ENCODE data around the gene WNK1. TPM values are rescaled to one million over a fixed set of nuclear protein-coding genes. Genes with fewer than 3 reads are reported as not detected.

The WNK1 gene
- polyA plus RNA-seq, 1 donor from 2014 or later = 25.9 TPM

GRCh38 chr12:778615-779014 is 26.2 kb downstream of the WNK1 start:
- Histone ChIP-seq H3K27me3 (ENCODE audit: insufficient read depth, low read depth, low read length) (no peaks in the 10 kb centered on the region), H3K4me3 (ENCODE audit: low read length) (no peak overlapping the region), H3F3A (ENCODE audit: insufficient read depth, low read length, poor library complexity, severe bottlenecking) (no peaks in the 10 kb centered on the region), H3K9me2 (ENCODE audit: insufficient read depth, low read length) (no peaks in the 10 kb centered on the region), H3K4me2 (ENCODE audit: low read length) (no peak overlapping the region), H3K9me3 (ENCODE audit: low read length) (no peaks in the 10 kb centered on the region), H3K79me2 (replicated peaks; ENCODE audit: insufficient read depth, low read length) (peaks cover 84% of the 10 kb centered on the region), H3K9ac (ENCODE audit: low read length) (no peak overlapping the region), H4K20me1 (ENCODE audit: insufficient read depth) (no peaks in the 10 kb centered on the region), H3K36me3 (ENCODE audit: insufficient read depth, low read length) (no peaks in the 10 kb centered on the region), H3K27ac (ENCODE audit: low read length) (no peak overlapping the region), H2AFZ (ENCODE audit: low read depth, low read length) (no peak overlapping the region)
- TF ChIP-seq REST (IDR thresholded peaks at IDR 0.05; ENCODE audit: borderline replicate concordance) = no peak
- no peak for TF ChIP-seq TAF1 (IDR thresholded peaks at IDR 0.05; ENCODE audit: low read depth)
- TF ChIP-seq MXI1 (conservative IDR thresholded peaks at IDR 0.05; ENCODE audit: poor library complexity, severe bottlenecking) = no peak
- no peak for TF ChIP-seq CTCF (IDR thresholded peaks at IDR 0.05; ENCODE audit: poor library complexity, severe bottlenecking)
- TF ChIP-seq EP300 (conservative IDR thresholded peaks at IDR 0.05; ENCODE audit: poor library complexity, severe bottlenecking) = no peak
- no peak for TF ChIP-seq EZH2 (IDR thresholded peaks at IDR 0.05; ENCODE audit: borderline replicate concordance, insufficient read depth, low read length, poor library complexity, severe bottlenecking)
- no peak for TF ChIP-seq RAD21 (conservative IDR thresholded peaks at IDR 0.05)
- TF ChIP-seq POLR2AphosphoS5 (IDR thresholded peaks at IDR 0.05) = no peak
- TF ChIP-seq SMC3 (conservative IDR thresholded peaks at IDR 0.05; ENCODE audit: poor library complexity) = no peak

DNA sequence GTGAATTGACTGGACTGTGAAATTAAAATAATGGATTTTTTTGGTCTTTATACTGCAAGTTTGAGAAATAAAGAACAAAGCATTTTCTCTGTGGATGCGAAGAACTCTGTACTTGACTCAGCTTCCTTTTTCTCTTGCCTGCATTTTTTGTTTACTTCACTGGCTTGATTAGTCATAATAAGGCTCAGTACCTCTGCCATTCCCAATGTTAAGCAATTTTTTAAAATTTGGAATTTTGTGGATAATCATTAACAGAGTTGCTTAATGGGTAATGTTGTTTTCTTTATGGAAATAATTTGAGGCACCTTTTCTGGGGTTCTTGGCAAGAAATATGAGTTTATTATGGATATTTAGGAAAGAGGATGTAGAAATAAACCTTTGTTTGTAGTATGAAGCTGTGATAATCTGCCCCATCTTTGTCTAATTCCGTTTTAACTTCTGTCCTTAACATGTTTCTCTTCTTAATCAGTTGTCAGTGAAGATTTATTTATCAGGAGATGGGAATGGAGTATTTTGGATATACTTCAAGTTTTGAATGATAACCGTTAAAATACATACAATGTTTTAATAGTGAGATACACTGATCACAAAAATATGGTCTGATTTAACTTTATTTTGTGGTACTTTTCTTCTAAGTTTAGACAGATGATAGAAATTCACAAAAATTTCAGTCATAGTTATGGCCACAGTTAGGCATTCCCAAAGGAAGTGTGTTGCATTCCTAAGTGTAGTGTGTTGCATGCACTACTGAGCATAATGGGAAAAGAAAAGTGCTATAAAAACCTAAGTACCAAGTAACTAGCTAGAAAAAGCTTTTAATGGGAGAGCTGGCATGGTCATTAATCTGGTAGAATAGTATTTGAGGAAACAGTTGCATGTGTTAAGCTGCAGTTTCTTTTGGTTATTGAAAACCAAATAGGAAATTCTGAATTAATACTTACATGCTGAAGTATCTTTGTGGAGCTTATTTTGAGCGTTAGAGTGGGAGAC is 27.7 kb downstream of the WNK1 start:
- Histone ChIP-seq H3K9me3 (ENCODE audit: low read length) (no peaks in the 10 kb centered on the region), H3K9me2 (ENCODE audit: insufficient read depth, low read length) (no peaks in the 10 kb centered on the region), H3K79me2 (replicated peaks; ENCODE audit: insufficient read depth, low read length) (peaks cover 84% of the 10 kb centered on the region), H3K27me3 (ENCODE audit: insufficient read depth, low read depth, low read length) (no peaks in the 10 kb centered on the region), H2AFZ (ENCODE audit: low read depth, low read length) (no peak overlapping the region), H4K20me1 (ENCODE audit: insufficient read depth) (no peaks in the 10 kb centered on the region), H3F3A (ENCODE audit: insufficient read depth, low read length, poor library complexity, severe bottlenecking) (no peaks in the 10 kb centered on the region), H3K4me3 (ENCODE audit: low read length) (no peak overlapping the region), H3K9ac (ENCODE audit: low read length) (no peak overlapping the region), H3K27ac (ENCODE audit: low read length) (no peak overlapping the region), H3K36me3 (ENCODE audit: insufficient read depth, low read length) (no peaks in the 10 kb centered on the region), H3K4me2 (ENCODE audit: low read length) (no peak overlapping the region)
- TF ChIP-seq EZH2 (IDR thresholded peaks at IDR 0.05; ENCODE audit: borderline replicate concordance, insufficient read depth, low read length, poor library complexity, severe bottlenecking) (no peak), EP300 (conservative IDR thresholded peaks at IDR 0.05; ENCODE audit: poor library complexity, severe bottlenecking) (no peak), CTCF (IDR thresholded peaks at IDR 0.05; ENCODE audit: poor library complexity, severe bottlenecking) (no peak), POLR2AphosphoS5 (IDR thresholded peaks at IDR 0.05) (no peak), REST (IDR thresholded peaks at IDR 0.05; ENCODE audit: borderline replicate concordance) (no peak), TAF1 (IDR thresholded peaks at IDR 0.05; ENCODE audit: low read depth) (no peak), RAD21 (conservative IDR thresholded peaks at IDR 0.05) (no peak), SMC3 (conservative IDR thresholded peaks at IDR 0.05; ENCODE audit: poor library complexity) (no peak), MXI1 (conservative IDR thresholded peaks at IDR 0.05; ENCODE audit: poor library complexity, severe bottlenecking) (no peak)
